ENCODE measurements around the gene EXOSC3. TPM values are rescaled to one million over a fixed set of nuclear protein-coding genes. Genes with fewer than 3 reads are reported as not detected.

EXOSC3 gene
- total and polyA plus RNA-seq, 9 of the 15 experiments (the other 6 are each of a cell fraction or from before 2014, with no cell fraction given): 18.5 to 266 (median 114) TPM

GRCh38 chr9:37800631-37801286, 15.9 kb upstream of the EXOSC3 start, which contains the start of gene DCAF10 (continued):
- TF ChIP-seq ZBED1 (IDR thresholded peaks at IDR 0.05): peak; percentile 94; the same call in 1 of the 2 replicates
- no peak for TF ChIP-seq ZNF175 (CRISPR knock-in tag; IDR thresholded peaks at IDR 0.05; ENCODE audit: low read depth)
- TF ChIP-seq ARHGAP35 (IDR thresholded peaks at IDR 0.05; ENCODE audit: partially characterized antibody): no peak
- TF ChIP-seq PRDM10 (IDR thresholded peaks at IDR 0.05; ENCODE audit: partially characterized antibody): peak; percentile 55
- TF ChIP-seq CHAMP1 (IDR thresholded peaks at IDR 0.05): peak; percentile 92
- TF ChIP-seq ZNF561 (CRISPR knock-in tag; conservative IDR thresholded peaks at IDR 0.05): no peak
- TF ChIP-seq, protein P1, sequence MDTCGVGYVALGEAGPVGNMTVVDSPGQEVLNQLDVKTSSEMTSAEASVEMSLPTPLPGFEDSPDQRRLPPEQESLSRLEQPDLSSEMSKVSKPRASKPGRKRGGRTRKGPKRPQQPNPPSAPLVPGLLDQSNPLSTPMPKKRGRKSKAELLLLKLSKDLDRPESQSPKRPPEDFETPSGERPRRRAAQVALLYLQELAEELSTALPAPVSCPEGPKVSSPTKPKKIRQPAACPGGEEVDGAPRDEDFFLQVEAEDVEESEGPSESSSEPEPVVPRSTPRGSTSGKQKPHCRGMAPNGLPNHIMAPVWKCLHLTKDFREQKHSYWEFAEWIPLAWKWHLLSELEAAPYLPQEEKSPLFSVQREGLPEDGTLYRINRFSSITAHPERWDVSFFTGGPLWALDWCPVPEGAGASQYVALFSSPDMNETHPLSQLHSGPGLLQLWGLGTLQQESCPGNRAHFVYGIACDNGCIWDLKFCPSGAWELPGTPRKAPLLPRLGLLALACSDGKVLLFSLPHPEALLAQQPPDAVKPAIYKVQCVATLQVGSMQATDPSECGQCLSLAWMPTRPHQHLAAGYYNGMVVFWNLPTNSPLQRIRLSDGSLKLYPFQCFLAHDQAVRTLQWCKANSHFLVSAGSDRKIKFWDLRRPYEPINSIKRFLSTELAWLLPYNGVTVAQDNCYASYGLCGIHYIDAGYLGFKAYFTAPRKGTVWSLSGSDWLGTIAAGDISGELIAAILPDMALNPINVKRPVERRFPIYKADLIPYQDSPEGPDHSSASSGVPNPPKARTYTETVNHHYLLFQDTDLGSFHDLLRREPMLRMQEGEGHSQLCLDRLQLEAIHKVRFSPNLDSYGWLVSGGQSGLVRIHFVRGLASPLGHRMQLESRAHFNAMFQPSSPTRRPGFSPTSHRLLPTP (IDR thresholded peaks at IDR 0.05; ENCODE audit: borderline replicate concordance, extremely low read depth, insufficient read length): no peak
- TF ChIP-seq RNF2 (IDR thresholded peaks at IDR 0.05): peak; percentile 78; the same call in 1 of the 2 replicates
- TF ChIP-seq JUN (IDR thresholded peaks at IDR 0.05; ENCODE audit: borderline replicate concordance, low read depth, low read length): peak; percentile 73; the same call in 1 of the 2 replicates
- TF ChIP-seq JUN (CRISPR knock-in tag; IDR thresholded peaks at IDR 0.05; ENCODE audit: borderline replicate concordance): 0 out of 2 replicates have a peak, but pooled peaks have one; percentile 12
- TF ChIP-seq TOE1 (IDR thresholded peaks at IDR 0.05; ENCODE audit: borderline replicate concordance): peak; percentile 90
- 0 out of 2 replicates have a peak, but pooled peaks have one; percentile 19 for TF ChIP-seq TOE1 (CRISPR knock-in tag; IDR thresholded peaks at IDR 0.05; ENCODE audit: borderline replicate concordance, low read depth)
- no peak for TF ChIP-seq ZNF778 (CRISPR knock-in tag; IDR thresholded peaks at IDR 0.05)
- TF ChIP-seq, protein P2, sequence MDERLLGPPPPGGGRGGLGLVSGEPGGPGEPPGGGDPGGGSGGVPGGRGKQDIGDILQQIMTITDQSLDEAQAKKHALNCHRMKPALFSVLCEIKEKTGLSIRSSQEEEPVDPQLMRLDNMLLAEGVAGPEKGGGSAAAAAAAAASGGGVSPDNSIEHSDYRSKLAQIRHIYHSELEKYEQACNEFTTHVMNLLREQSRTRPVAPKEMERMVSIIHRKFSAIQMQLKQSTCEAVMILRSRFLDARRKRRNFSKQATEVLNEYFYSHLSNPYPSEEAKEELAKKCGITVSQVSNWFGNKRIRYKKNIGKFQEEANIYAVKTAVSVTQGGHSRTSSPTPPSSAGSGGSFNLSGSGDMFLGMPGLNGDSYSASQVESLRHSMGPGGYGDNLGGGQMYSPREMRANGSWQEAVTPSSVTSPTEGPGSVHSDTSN (CRISPR knock-in tag; IDR thresholded peaks at IDR 0.05; ENCODE audit: low read depth): no peak
- TF ChIP-seq, protein P2 (tag; conservative IDR thresholded peaks at IDR 0.05; ENCODE audit: low read depth): no peak
- TF ChIP-seq MTA3 (IDR thresholded peaks at IDR 0.05; ENCODE audit: borderline replicate concordance): peak; percentile 97

Data from K562 (cell line).